Measurements from ENCODE around the gene DPM1. TPM values are rescaled to one million over a fixed set of nuclear protein-coding genes. Genes with fewer than 3 reads are reported as not detected.

Gene DPM1
- total RNA-seq, 1 experiment from 2014 or later = 57.8 TPM

DNA sequence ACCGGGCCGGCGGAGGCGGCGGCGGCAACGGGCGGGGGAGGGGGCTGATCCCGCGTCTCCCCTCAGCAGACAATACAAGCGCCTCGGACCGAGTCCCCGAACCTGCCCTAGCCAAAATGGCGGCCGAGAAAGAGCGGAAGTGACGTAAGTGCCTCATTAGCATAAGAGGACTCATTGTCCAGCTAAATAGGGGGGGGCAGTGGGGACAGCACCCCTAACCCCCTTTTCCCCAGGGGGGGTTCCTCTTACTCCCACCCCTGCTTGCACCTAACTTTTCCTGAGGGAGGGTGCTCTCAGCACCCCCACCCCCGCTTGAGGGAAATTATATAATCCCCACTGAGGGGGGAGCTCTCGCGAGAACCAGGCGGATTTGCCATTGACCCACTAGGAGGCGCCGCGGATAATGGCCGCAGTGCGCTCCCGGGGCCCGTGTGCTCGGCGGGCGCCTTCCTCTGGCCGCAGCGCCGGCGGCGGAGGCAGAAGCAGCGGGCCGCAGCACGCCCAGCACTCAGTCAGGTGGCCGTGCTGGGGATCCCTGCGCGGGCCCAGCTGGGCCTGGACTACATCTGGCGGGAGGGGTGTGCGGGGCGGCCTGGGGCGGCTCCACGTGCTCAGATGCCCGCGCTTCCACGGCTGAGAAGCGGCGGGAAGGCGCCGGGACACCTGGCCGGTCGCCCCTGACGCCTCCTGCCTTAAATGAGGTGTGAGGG lies 26.9 kb downstream of the DPM1 start, which contains the start of gene ADNP (continued):
- TF ChIP-seq AR (CRISPR knock-in tag; IDR thresholded peaks at IDR 0.05) = peak; percentile 76; the same call in 1 of the 2 replicates
- TF ChIP-seq JAZF1 (CRISPR knock-in tag; IDR thresholded peaks at IDR 0.05) = no peak
- TF ChIP-seq, protein P1, sequence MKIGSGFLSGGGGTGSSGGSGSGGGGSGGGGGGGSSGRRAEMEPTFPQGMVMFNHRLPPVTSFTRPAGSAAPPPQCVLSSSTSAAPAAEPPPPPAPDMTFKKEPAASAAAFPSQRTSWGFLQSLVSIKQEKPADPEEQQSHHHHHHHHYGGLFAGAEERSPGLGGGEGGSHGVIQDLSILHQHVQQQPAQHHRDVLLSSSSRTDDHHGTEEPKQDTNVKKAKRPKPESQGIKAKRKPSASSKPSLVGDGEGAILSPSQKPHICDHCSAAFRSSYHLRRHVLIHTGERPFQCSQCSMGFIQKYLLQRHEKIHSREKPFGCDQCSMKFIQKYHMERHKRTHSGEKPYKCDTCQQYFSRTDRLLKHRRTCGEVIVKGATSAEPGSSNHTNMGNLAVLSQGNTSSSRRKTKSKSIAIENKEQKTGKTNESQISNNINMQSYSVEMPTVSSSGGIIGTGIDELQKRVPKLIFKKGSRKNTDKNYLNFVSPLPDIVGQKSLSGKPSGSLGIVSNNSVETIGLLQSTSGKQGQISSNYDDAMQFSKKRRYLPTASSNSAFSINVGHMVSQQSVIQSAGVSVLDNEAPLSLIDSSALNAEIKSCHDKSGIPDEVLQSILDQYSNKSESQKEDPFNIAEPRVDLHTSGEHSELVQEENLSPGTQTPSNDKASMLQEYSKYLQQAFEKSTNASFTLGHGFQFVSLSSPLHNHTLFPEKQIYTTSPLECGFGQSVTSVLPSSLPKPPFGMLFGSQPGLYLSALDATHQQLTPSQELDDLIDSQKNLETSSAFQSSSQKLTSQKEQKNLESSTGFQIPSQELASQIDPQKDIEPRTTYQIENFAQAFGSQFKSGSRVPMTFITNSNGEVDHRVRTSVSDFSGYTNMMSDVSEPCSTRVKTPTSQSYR (CRISPR knock-in tag; IDR thresholded peaks at IDR 0.05) = peak; percentile 93
- 0 out of 2 replicates have a peak, but pooled peaks have one; percentile 8 for TF ChIP-seq PRRX2 (CRISPR knock-in tag; IDR thresholded peaks at IDR 0.05)
- TF ChIP-seq ERG (CRISPR knock-in tag; IDR thresholded peaks at IDR 0.05) = peak; percentile 81; the same call in 1 of the 2 replicates
- TF ChIP-seq ATF1 (CRISPR knock-in tag; IDR thresholded peaks at IDR 0.05) = no peak
- TF ChIP-seq, protein P2, sequence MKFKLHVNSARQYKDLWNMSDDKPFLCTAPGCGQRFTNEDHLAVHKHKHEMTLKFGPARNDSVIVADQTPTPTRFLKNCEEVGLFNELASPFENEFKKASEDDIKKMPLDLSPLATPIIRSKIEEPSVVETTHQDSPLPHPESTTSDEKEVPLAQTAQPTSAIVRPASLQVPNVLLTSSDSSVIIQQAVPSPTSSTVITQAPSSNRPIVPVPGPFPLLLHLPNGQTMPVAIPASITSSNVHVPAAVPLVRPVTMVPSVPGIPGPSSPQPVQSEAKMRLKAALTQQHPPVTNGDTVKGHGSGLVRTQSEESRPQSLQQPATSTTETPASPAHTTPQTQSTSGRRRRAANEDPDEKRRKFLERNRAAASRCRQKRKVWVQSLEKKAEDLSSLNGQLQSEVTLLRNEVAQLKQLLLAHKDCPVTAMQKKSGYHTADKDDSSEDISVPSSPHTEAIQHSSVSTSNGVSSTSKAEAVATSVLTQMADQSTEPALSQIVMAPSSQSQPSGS (CRISPR knock-in tag; IDR thresholded peaks at IDR 0.05; ENCODE audit: borderline replicate concordance, low read depth) = peak; percentile 91
- peak; percentile 93; the same call in 1 of the 2 replicates for TF ChIP-seq TEAD1 (CRISPR knock-in tag; IDR thresholded peaks at IDR 0.05)
- peak; percentile 99 for TF ChIP-seq KAT7 (CRISPR knock-in tag; IDR thresholded peaks at IDR 0.05; ENCODE audit: borderline replicate concordance)
- TF ChIP-seq SMAD4 (CRISPR knock-in tag; IDR thresholded peaks at IDR 0.05) = peak; percentile 78; the same call in 1 of the 2 replicates
- TF ChIP-seq AFF4 (CRISPR knock-in tag; IDR thresholded peaks at IDR 0.05; ENCODE audit: borderline replicate concordance) = peak; percentile 98
- no peak for TF ChIP-seq ZNF121 (CRISPR knock-in tag; IDR thresholded peaks at IDR 0.05)
- peak; percentile 92; the same call in 1 of the 2 replicates for TF ChIP-seq ELF4 (CRISPR knock-in tag; IDR thresholded peaks at IDR 0.05; ENCODE audit: low read depth)
- peak; percentile 55 for TF ChIP-seq ZNF317 (CRISPR knock-in tag; IDR thresholded peaks at IDR 0.05; ENCODE audit: borderline replicate concordance, low read depth)
- TF ChIP-seq FOXJ3 (CRISPR knock-in tag; IDR thresholded peaks at IDR 0.05; ENCODE audit: borderline replicate concordance) = 0 out of 2 replicates have a peak, but pooled peaks have one; percentile 62
- TF ChIP-seq NFATC4 (CRISPR knock-in tag; IDR thresholded peaks at IDR 0.05) = peak; percentile 55; the same call in 1 of the 2 replicates
- TF ChIP-seq ZBTB21 (CRISPR knock-in tag; IDR thresholded peaks at IDR 0.05; ENCODE audit: borderline replicate concordance) = peak; percentile 81; the same call in 1 of the 2 replicates
- TF ChIP-seq, protein P3, sequence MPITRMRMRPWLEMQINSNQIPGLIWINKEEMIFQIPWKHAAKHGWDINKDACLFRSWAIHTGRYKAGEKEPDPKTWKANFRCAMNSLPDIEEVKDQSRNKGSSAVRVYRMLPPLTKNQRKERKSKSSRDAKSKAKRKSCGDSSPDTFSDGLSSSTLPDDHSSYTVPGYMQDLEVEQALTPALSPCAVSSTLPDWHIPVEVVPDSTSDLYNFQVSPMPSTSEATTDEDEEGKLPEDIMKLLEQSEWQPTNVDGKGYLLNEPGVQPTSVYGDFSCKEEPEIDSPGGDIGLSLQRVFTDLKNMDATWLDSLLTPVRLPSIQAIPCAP (CRISPR knock-in tag; IDR thresholded peaks at IDR 0.05) = peak; percentile 96
- TF ChIP-seq ARID4B (CRISPR knock-in tag; IDR thresholded peaks at IDR 0.05; ENCODE audit: borderline replicate concordance) = peak; percentile 93
- TF ChIP-seq ZNF138 (CRISPR knock-in tag; conservative IDR thresholded peaks at IDR 0.05) = peak; percentile 86

Data from WTC11 (cell line).